ENCODE data around the gene DCAF12. TPM values are rescaled to one million over a fixed set of nuclear protein-coding genes. Genes with fewer than 3 reads are reported as not detected.

DCAF12 gene
- total and polyA plus RNA-seq, 9 donors: 17.2 to 65.5 (median 24.8) TPM

- 3 to 13% (median 11%) methylated on average over 1 of the region's 1 CpG for WGBS, 3 donors
- intact Hi-C loops (cut with DNase I): no loop called here
- Histone ChIP-seq H3K36me3 (no peaks in the 10 kb centered on the region), H3K27ac (no peak overlapping the region), H3K4me1 (ENCODE audit: insufficient read depth) (no peaks in the 10 kb centered on the region), H3K9me3 (no peaks in the 10 kb centered on the region), H3K4me3 (no peak overlapping the region), H3K27me3 (no peaks in the 10 kb centered on the region)
- DNase-seq: no peak
- TF ChIP-seq CTCF (IDR thresholded peaks at IDR 0.05): no peak
Observed at GRCh38 chr9:34170237-34170991, 43.9 kb upstream of the DCAF12 start.

GRCh38 chr9:34169125-34169524, 42.6 kb upstream of the DCAF12 start:
- Histone ChIP-seq H3K36me3 (no peaks in the 10 kb centered on the region), H3K27me3 (no peaks in the 10 kb centered on the region), H3K4me1 (ENCODE audit: insufficient read depth) (no peaks in the 10 kb centered on the region), H3K9me3 (no peaks in the 10 kb centered on the region), H3K4me3 (no peak overlapping the region), H3K27ac (no peak overlapping the region)
- DNase-seq: no peak
- WGBS, 3 donors: 92 to 95% (median 93%) methylated on average over 6 of the region's 6 CpGs
- intact Hi-C loops (cut with DNase I): no loop called here
- no peak for TF ChIP-seq CTCF (IDR thresholded peaks at IDR 0.05)
- no peak for TF ChIP-seq EP300 (IDR thresholded peaks at IDR 0.05)
- no peak for TF ChIP-seq POLR2A (IDR thresholded peaks at IDR 0.05)

- WGBS, 3 donors: 70 to 81% (median 79%) methylated on average over 3 of the region's 3 CpGs
- Histone ChIP-seq H3K27ac (no peak overlapping the region), H3K36me3 (no peaks in the 10 kb centered on the region), H3K4me1 (ENCODE audit: insufficient read depth) (no peaks in the 10 kb centered on the region), H3K4me3 (no peak overlapping the region), H3K27me3 (no peaks in the 10 kb centered on the region), H3K9me3 (no peaks in the 10 kb centered on the region)
- no peak for DNase-seq
- intact Hi-C loops (cut with DNase I): no loop called here
- no peak for TF ChIP-seq POLR2A (IDR thresholded peaks at IDR 0.05)
- no peak for TF ChIP-seq EP300 (IDR thresholded peaks at IDR 0.05)
- no peak for TF ChIP-seq CTCF (IDR thresholded peaks at IDR 0.05)
Observed at GRCh38 chr9:34163434-34163833, 36.9 kb upstream of the DCAF12 start.

GRCh38 chr9:34158362-34158869, 31.9 kb upstream of the DCAF12 start:
- no peak for TF ChIP-seq EP300 (IDR thresholded peaks at IDR 0.05)
- TF ChIP-seq CTCF (IDR thresholded peaks at IDR 0.05): no peak
- H3K9me3 ChIP-seq: no peaks in the 10 kb centered on the region
- 74 to 78% (median 76%) methylated on average over 6 of the region's 6 CpGs for WGBS, 3 donors
- H3K27ac ChIP-seq: no peak overlapping the region
- intact Hi-C loops (cut with DNase I): no loop called here
- no peak overlapping the region for H3K4me3 ChIP-seq
- H3K27me3 ChIP-seq: no peaks in the 10 kb centered on the region
- H3K36me3 ChIP-seq: no peaks in the 10 kb centered on the region
- H3K4me1 ChIP-seq (ENCODE audit: insufficient read depth): no peaks in the 10 kb centered on the region
- DNase-seq: no peak
